Measurements from ENCODE around the gene NPTX1.

NPTX1 gene

GRCh38 chr17:80445726-80446110, 30.7 kb downstream of the NPTX1 start:
- no peak for TF ChIP-seq CTCF (IDR thresholded peaks at IDR 0.05; ENCODE audit: insufficient read depth, low read depth, low read length, missing control alignments)
- no peak overlapping the region for H3K4me3 ChIP-seq (ENCODE audit: low read depth, low read length)
- DNase-seq (ENCODE audit: low read depth) = no peak

- H3K4me3 ChIP-seq (ENCODE audit: low read depth, low read length) = no peak overlapping the region
- no peak for DNase-seq (ENCODE audit: low read depth)
- TF ChIP-seq CTCF (IDR thresholded peaks at IDR 0.05; ENCODE audit: insufficient read depth, low read depth, low read length, missing control alignments) = no peak
Measured at GRCh38 chr17:80445007-80445725, 31.2 kb downstream of the NPTX1 start.

- no peak overlapping the region for H3K4me3 ChIP-seq (ENCODE audit: low read depth, low read length)
- TF ChIP-seq CTCF (IDR thresholded peaks at IDR 0.05; ENCODE audit: insufficient read depth, low read depth, low read length, missing control alignments) = no peak
- DNase-seq (ENCODE audit: low read depth) = no peak
Measured at GRCh38 chr17:80444644-80444979, 31.8 kb downstream of the NPTX1 start.

GRCh38 chr17:80443916-80444643, 32.3 kb downstream of the NPTX1 start:
- H3K4me3 ChIP-seq (ENCODE audit: low read depth, low read length) = no peak overlapping the region
- no peak for DNase-seq (ENCODE audit: low read depth)
- TF ChIP-seq CTCF (IDR thresholded peaks at IDR 0.05; ENCODE audit: insufficient read depth, low read depth, low read length, missing control alignments) = no peak

- H3K4me3 ChIP-seq (ENCODE audit: low read depth, low read length) = no peak overlapping the region
- no peak for DNase-seq (ENCODE audit: low read depth)
- TF ChIP-seq CTCF (IDR thresholded peaks at IDR 0.05; ENCODE audit: insufficient read depth, low read depth, low read length, missing control alignments) = no peak
Measured at GRCh38 chr17:80443498-80443897, 32.9 kb downstream of the NPTX1 start.

- DNase-seq (ENCODE audit: low read depth) = no peak
- no peak for TF ChIP-seq CTCF (IDR thresholded peaks at IDR 0.05; ENCODE audit: insufficient read depth, low read depth, low read length, missing control alignments)
- H3K4me3 ChIP-seq (ENCODE audit: low read depth, low read length) = no peak overlapping the region
Measured at GRCh38 chr17:80442764-80443163, 33.6 kb downstream of the NPTX1 start.

GRCh38 chr17:80442323-80442659, 34.1 kb downstream of the NPTX1 start:
- no peak overlapping the region for H3K4me3 ChIP-seq (ENCODE audit: low read depth, low read length)
- no peak for TF ChIP-seq CTCF (IDR thresholded peaks at IDR 0.05; ENCODE audit: insufficient read depth, low read depth, low read length, missing control alignments)
- no peak for DNase-seq (ENCODE audit: low read depth)
